IPS-NIHi7 (cell line): ENCODE data around the gene RPS19.

Experiments used
- DNase-seq: peaks from one replicate; pipeline ENCODE4 v3.0.0; 2012; ENCODE audit warnings: mixed read lengths; ENCODE audit errors: extremely low spot score

Gene RPS19

GRCh38 chr19:41879080-41879479 lies 19.0 kb downstream of the RPS19 start:
- no peak for DNase-seq

GRCh38 chr19:41879670-41880328 lies 19.7 kb downstream of the RPS19 start:
- DNase-seq, result no peak

DNA sequence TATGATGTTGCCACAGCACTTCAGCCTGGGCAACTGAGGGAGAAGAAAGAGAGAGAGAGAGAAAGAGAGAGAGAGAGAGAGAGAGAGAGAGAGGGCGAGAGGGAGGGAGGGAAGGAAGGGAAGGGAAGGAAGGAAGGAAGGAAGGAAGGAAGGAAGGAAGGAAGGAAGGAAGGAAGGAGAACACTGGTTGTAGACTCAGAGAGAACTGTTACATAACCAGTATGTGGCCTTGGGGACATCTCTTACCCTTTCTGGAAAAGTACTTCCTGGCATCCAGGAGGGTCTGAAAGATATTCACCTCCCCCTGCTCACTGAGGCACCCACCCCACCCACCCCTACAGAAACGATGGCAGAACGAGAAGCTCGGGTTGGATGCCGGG lies 20.3 kb downstream of the RPS19 start:
- no peak for DNase-seq

DNA sequence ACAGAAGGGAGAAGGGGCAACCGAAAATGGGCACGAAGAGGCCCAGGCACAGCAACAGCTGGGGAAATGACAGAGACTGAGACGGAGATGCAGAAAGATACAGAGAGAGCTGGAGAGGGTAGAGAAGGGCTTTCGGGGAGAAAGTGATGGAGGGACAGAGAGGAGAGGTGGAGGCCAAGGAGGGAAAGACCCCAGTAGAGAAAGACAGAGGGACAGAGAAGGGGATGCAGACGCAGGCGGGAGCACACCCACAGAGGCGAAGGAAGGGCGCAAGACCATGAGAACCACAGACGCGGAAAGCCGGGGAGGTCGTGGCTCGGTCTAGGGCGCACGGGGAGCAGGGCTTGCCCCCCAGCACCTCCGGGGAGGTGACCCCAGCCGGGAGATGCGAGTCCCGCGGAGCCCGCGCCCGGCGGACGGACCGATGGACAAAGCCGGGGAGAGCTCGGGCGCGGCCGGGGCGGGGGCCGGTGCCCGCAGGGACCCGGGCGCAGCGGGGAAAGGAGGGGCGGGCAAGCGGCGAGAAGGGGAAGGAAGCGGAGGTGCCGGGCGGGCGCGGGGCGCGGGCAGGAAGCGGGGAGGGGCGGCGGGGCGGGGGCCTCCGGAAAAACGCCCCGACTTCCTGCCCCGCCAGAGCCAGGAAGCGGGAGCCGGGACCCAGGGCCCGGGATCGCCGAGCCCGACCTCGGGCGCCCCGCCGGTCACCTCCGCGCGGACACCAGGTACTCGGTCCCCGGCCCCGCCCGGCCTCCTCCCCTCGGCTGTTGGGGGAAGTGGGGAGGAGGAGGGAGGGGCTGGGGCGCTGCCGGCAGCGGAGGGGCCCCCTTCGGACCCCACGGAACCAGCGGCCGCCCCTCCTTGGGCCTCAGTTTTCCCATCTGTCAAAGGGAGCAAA lies 22.8 kb downstream of the RPS19 start, which contains the start of gene ARHGEF1:
Gene ARHGEF1 (plus strand): TSS at position 617 of the 895 bp plus-strand sequence. CDS start 4,899 bp downstream, outside the sequence.
- DNase-seq, result peak; percentile 62

GRCh38 chr19:41883463-41883820 lies 23.4 kb downstream of the RPS19 start:
- DNase-seq, result no peak

- peak; percentile 98 for DNase-seq
Observed at GRCh38 chr19:41883821-41884733, 24.0 kb downstream of the RPS19 start.

DNA sequence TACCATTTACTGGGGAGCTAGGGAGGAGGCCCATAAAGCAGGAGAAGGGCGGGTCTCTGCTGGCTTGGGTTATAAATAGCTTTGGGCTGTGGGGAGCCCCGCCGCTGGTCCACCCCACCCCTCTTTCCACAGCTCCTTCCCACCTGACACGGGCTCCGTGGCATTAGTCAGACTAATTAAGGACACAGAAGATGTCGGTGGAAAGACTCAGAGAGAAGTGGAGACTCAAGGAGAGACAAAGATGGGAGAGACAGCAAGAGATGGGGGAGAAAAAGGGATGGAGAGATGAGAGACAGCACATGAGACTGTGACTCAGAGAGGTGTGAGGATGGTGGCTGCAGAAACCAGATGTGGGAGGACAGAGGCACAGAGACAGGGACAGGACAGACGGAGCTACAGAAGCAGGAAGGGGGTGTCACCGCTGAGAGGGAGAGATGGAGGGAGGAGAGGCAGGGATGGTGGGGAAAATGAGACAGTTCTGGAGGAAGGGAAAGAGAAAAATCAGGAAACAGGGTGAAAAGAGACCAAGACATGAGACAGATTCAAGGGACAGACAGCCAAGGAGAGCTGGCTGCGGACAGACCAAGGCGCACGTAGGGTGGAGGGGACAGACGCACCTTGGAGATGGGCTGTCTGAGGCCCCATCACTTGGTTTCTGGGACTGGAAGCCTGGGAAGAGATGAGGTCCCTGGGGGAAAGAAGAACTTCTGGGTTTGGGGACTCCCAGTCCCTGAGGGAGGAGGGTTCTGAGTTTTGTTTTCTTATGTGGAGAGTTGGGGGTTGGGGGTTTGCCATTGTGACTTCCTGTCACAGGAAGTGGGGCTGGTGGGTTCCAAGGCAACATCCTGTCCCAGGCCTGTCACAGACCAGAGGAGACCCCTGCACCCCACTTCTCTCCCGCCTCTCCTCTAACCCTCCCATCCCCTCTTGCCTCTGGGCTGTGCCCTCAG lies 27.0 kb downstream of the RPS19 start:
- no peak for DNase-seq

- DNase-seq, result peak; percentile 86
Observed at GRCh38 chr19:41887711-41888382, 27.8 kb downstream of the RPS19 start.

GRCh38 chr19:41888926-41889325 lies 28.9 kb downstream of the RPS19 start:
- no peak for DNase-seq

GRCh38 chr19:41889896-41890295 lies 29.8 kb downstream of the RPS19 start:
- DNase-seq, result no peak

DNA sequence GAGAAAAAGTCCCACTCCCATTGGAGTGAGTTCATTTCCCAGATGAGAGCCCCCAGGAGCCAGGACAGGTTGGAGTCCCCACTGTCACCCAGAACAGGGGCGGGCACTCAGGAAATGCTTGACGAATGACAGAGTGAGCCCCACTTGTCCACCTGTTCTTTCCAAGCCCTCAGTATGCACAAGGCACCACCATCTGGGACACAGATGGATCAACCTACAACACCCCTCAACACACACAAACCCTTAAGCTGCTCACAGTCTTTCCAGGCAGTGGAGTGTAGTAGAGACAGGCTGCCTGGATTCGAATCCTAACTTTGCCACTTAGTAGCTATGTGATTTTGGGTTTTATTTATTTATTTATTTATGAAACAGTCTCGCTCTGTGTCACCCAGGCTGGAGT lies 30.9 kb downstream of the RPS19 start:
- no peak for DNase-seq

DNA sequence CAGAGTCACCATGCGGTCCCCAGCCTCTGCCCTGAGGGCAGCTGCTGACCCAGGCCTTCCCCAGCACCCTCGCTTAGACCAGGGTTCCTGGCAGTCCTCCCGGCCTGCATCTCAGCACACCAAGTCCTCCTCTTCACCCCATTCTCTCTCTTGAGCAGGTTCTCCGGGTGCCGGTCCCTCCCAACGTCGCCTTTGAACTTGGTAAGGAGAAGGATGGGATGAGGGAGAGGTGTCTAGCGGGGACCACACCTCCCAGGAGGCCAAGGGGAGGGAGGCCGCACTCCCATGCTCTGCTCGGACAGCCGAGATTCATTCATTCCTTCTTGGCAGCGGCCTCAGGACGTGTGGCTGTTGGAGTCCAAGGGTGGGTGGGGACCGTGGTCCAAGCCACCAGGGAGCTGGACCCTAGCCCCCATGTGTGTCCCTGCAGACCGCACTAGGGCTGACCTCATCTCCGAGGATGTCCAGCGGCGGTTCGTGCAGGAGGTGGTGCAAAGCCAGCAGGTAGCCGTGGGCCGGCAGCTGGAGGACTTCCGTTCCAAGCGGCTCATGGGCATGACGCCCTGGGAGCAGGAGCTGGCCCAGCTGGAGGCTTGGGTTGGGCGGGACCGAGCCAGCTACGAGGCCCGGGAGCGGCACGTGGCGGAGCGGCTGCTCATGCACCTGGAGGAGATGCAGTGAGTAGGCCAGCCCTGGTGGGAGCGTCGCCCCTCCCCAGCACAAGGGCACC lies 32.3 kb downstream of the RPS19 start:
- no peak for DNase-seq

- DNase-seq, result no peak
Observed at GRCh38 chr19:41893899-41894298, 33.8 kb downstream of the RPS19 start.

DNA sequence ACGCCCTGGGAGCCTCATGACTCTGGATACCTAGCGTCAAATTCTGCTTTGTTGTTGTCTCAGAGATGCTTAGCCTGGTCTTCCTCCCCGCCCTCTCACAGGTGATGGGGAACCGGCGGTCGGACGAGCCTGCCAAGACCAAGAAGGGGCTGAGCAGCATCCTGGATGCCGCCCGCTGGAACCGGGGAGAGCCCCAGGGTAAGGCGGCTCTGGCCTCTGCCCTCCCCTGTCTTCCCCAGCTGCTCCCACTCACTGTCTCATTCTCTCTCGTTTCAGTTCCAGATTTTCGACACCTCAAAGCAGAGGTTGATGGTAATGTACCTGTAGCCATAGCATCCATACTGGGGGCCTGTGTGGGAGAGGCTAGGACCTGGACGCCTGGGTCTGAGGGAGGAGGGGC lies 34.3 kb downstream of the RPS19 start:
- no peak for DNase-seq

DNA sequence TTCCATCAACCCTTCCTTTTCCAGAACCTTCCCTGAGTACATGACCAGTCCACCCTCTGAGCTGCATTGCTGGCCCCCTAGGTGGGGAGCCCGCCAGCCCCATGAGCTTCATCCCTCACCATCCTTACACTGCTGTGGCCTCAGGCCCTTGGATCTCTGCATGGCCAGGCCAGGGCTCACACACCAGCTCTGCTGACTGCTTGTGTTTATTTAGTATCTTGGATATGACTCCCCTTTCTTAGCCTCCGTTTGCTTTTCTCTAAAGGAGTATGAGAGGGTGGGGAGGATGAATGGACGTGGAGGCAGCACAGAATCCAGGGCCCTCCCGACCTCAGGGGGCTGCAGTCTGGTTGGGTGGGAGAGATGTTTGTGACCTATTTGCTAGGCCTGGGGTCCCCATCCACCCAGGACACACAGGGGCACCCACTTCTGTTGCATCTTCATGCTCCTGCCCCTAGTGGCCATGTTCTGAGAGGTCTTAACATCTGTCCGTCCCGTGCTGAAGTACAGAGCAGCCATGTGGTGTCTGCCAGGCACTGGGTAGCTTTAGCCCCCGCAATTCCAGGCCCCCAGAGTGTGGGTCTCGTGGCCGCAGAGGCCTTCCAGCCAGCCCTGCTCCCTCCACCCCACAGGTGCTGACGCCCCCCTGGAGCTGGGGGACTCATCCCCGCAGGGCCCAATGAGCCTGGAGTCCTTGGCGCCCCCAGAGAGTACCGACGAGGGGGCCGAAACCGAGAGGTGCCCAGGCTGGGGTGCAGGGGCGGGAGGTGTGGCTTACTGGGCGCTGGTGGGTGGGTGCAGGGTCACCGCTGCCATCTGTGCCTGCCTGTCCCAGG lies 35.9 kb downstream of the RPS19 start:
- no peak for DNase-seq

DNA sequence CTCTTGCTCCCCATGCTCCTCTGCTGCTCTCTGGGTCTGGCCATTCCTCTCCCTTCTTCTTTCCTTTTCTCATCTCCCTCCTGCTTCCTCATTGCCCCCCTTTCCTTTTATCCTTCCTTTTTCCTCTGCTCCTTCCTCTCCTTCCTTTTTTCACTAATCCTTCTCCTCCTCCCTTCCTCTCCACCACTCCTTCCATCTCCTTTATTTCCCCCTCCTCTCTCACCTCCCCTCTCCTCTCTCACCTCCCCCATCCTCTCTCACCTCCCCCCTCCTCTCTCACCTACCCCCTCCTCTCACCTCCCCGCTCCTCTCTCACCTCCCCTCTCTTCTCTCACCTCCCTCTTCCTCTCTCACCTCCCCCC lies 36.5 kb downstream of the RPS19 start:
- DNase-seq, result no peak

DNA sequence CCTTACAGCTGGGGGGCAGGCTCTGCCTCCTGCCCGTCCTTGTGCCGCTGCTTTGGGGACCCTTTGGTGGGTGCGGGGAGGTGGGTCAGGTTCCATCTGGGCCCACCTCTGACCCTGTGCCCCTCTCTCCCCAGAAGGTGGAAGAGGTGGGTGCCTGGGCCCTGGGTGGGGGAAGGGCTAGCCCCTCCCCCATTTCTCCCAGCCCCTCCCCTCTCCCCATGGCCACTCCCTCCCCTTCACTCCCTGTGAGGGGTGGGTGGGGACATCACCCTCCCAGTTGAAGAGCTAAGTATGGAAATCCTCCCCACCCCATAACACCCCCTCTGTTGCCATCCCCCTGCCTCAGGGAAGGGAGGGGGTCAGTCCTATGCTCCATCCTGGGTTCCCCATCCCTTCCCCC lies 37.1 kb downstream of the RPS19 start:
- no peak for DNase-seq

- no peak for DNase-seq
Observed at GRCh38 chr19:41897820-41898219, 37.8 kb downstream of the RPS19 start.

- no peak for DNase-seq
Observed at GRCh38 chr19:41898235-41898634, 38.2 kb downstream of the RPS19 start.
